Suprapubic skin (tissue), 4 donors: ENCODE results near the gene PLCG2. TPM values are rescaled to one million over a fixed set of nuclear protein-coding genes. Genes with fewer than 3 reads are reported as not detected.
A peak's percentile ranks its signal among the peaks of the same experiment; 100 is the strongest.

Source experiments
- DNase-seq, 2 donors: peaks; one replicate each; pipeline ENCODE4 v3.0.0-alpha.2; 2019; ENCODE audit warnings: low spot score in 2 of 2
- H3K27ac ChIP-seq: fragments of 200-600 bp; sonication (generic); one replicate; pipeline ENCODE4 v1.5.1; 2019
- H3K27me3 ChIP-seq: fragments of 200-600 bp; sonication (generic); one replicate; pipeline ENCODE4 v1.5.1; 2019
- H3K36me3 ChIP-seq: fragments of 200-600 bp; sonication (generic); one replicate; pipeline ENCODE4 v1.5.1; 2019
- H3K4me1 ChIP-seq: fragments of 200-600 bp; sonication (generic); one replicate; pipeline ENCODE4 v1.5.1; 2019
- H3K4me3 ChIP-seq: fragments of 200-600 bp; sonication (generic); one replicate; pipeline ENCODE4 v1.5.1; 2019; ENCODE audit warnings: mild to moderate bottlenecking
- H3K9me3 ChIP-seq: fragments of 200-600 bp; sonication (generic); one replicate; pipeline ENCODE4 v1.5.1; 2019
- CTCF ChIP-seq, 2 donors: fragments of 200-600 bp in 1 of 2; fragments of 450-650 bp in 1 of 2; sonication (generic) in 1 of 2; IDR thresholded peaks; one replicate each; pipeline ENCODE4 v1.5.1; 2016 to 2019; ENCODE audit warnings: antibody characterized with exemption in 2 of 2, mild to moderate bottlenecking in 1 of 2, moderate library complexity in 1 of 2
- EP300 ChIP-seq: sonication (generic); formaldehyde crosslinking; IDR thresholded peaks from one replicate; pipeline ENCODE4 v1.6.1; 2017; ENCODE audit warnings: antibody characterized with exemption
- POLR2A ChIP-seq, 2 donors: fragments of 450-650 bp; IDR thresholded peaks; one replicate each; pipeline ENCODE4 v1.6.1; 2017; ENCODE audit warnings: antibody characterized with exemption in 2 of 2, mild to moderate bottlenecking in 2 of 2, moderate library complexity in 2 of 2
- POLR2AphosphoS5 ChIP-seq, 3 donors: sonication (generic); formaldehyde crosslinking; IDR thresholded peaks; one replicate each; pipeline ENCODE4 v1.6.1; 2017; ENCODE audit warnings: antibody characterized with exemption in 3 of 3
- WGBS: methylation state at CpG from one replicate; pipeline ENCODE4 v1.1.5; 2018; 5-methylcytosine and 5-hydroxymethylcytosine counted together
- total RNA-seq, 4 donors: library from RNA; depleted of rRNA; stranded (reverse); fragments of >200 nt; gene quantifications; one replicate each; pipeline ENCODE4 v1.1.0, GENCODE V29; 2016

The PLCG2 gene
- total RNA-seq, 4 donors from 2014 or later, result 6.5 to 24.1 (median 10.5) TPM

- Histone ChIP-seq H3K4me1 (peaks cover 19% of the 10 kb centered on the region), H3K27me3 (no peaks in the 10 kb centered on the region), H3K36me3 (no peaks in the 10 kb centered on the region), H3K27ac (no peak overlapping the region), H3K4me3 (no peak overlapping the region), H3K9me3 (no peaks in the 10 kb centered on the region)
- 63% methylated on average over 3 of the region's 3 CpGs for WGBS
- DNase-seq, result no peak
- no peak for TF ChIP-seq POLR2AphosphoS5 (IDR thresholded peaks at IDR 0.05)
- no peak for TF ChIP-seq POLR2A (IDR thresholded peaks at IDR 0.05)
- no peak for TF ChIP-seq CTCF (IDR thresholded peaks at IDR 0.05)
- TF ChIP-seq EP300, result no peak
Measured at GRCh38 chr16:81992859-81993258, 213.8 kb downstream of the PLCG2 start.

GRCh38 chr16:81994485-81994884 is 215.4 kb downstream of the PLCG2 start:
- Histone ChIP-seq H3K4me1 (peaks cover 20% of the 10 kb centered on the region), H3K36me3 (peaks cover 2% of the 10 kb centered on the region), H3K27ac (no peak overlapping the region), H3K4me3 (no peak overlapping the region), H3K9me3 (no peaks in the 10 kb centered on the region), H3K27me3 (no peaks in the 10 kb centered on the region)
- no peak for DNase-seq
- WGBS, result 63% methylated on average over 5 of the region's 5 CpGs
- TF ChIP-seq POLR2AphosphoS5 (IDR thresholded peaks at IDR 0.05) (no peak), CTCF (IDR thresholded peaks at IDR 0.05) (peak in 1 of 2 donors; percentile 48), EP300 (no peak)

GRCh38 chr16:81995651-81996050 is 216.6 kb downstream of the PLCG2 start:
- Histone ChIP-seq H3K4me1 (peaks cover 20% of the 10 kb centered on the region), H3K36me3 (peaks cover 9% of the 10 kb centered on the region), H3K27ac (no peak overlapping the region), H3K4me3 (no peak overlapping the region), H3K27me3 (no peaks in the 10 kb centered on the region), H3K9me3 (no peaks in the 10 kb centered on the region)
- 81% methylated on average over 3 of the region's 3 CpGs for WGBS
- DNase-seq, result no peak
- no peak for TF ChIP-seq POLR2AphosphoS5 (IDR thresholded peaks at IDR 0.05)

- Histone ChIP-seq H3K4me1 (peaks cover 20% of the 10 kb centered on the region), H3K27ac (peak overlapping the region; percentile 55), H3K27me3 (no peaks in the 10 kb centered on the region), H3K36me3 (peaks cover 9% of the 10 kb centered on the region), H3K9me3 (no peaks in the 10 kb centered on the region), H3K4me3 (no peak overlapping the region)
- DNase-seq, result no peak
- TF ChIP-seq CTCF (IDR thresholded peaks at IDR 0.05) (peak in 1 of 2 donors; percentile 23), POLR2AphosphoS5 (IDR thresholded peaks at IDR 0.05) (no peak)
- WGBS, result 37% methylated on average over 11 of the region's 11 CpGs
Measured at GRCh38 chr16:81996664-81997509, 217.8 kb downstream of the PLCG2 start.

- Histone ChIP-seq H3K4me1 (peaks cover 20% of the 10 kb centered on the region), H3K27me3 (no peaks in the 10 kb centered on the region), H3K9me3 (no peaks in the 10 kb centered on the region), H3K36me3 (peaks cover 9% of the 10 kb centered on the region), H3K4me3 (no peak overlapping the region), H3K27ac (peak overlapping the region; percentile 55)
- DNase-seq, result no peak
- 14% methylated on average over 2 of the region's 2 CpGs for WGBS
- TF ChIP-seq POLR2A (IDR thresholded peaks at IDR 0.05), result no peak
Measured at GRCh38 chr16:81997738-81998137, 218.6 kb downstream of the PLCG2 start.

- H3K4me3 ChIP-seq, result no peak overlapping the region
- no peak overlapping the region for H3K27ac ChIP-seq
- no peak for TF ChIP-seq EP300
- no peak for TF ChIP-seq POLR2AphosphoS5 (IDR thresholded peaks at IDR 0.05)
- TF ChIP-seq POLR2A (IDR thresholded peaks at IDR 0.05), result no peak
- TF ChIP-seq CTCF (IDR thresholded peaks at IDR 0.05), result no peak
- H3K27me3 ChIP-seq, result no peaks in the 10 kb centered on the region
- no peak for DNase-seq
- H3K36me3 ChIP-seq, result peaks cover 9% of the 10 kb centered on the region
- H3K4me1 ChIP-seq, result peaks cover 1% of the 10 kb centered on the region
- WGBS, result 89% methylated on average over 3 of the region's 3 CpGs
- H3K9me3 ChIP-seq, result no peaks in the 10 kb centered on the region
Measured at GRCh38 chr16:82002831-82003230, 223.7 kb downstream of the PLCG2 start.
